GM18520 (cell line): ENCODE measurements around the gene NACAD.

Source experiments
- ATAC-seq: cut with Tn5 transposase; IDR thresholded peaks from one replicate; pipeline ENCODE4 v1.9.1; 2021; ENCODE audit not compliant: unreplicated experiment

The NACAD gene

GRCh38 chr7:45088821-45089340 lies at the start of gene NACAD:
Gene NACAD, minus strand, starts transcription at chr7:45088969. Its CDS starts 75 bp downstream, at chr7:45088894.
- no peak for ATAC-seq

- no peak for ATAC-seq
Measured at GRCh38 chr7:45136106-45137060, 47.6 kb upstream of the NACAD start.

GRCh38 chr7:45133877-45134276 lies 45.1 kb upstream of the NACAD start:
- ATAC-seq: no peak

- no peak for ATAC-seq
Measured at GRCh38 chr7:45133352-45133751, 44.6 kb upstream of the NACAD start.

GRCh38 chr7:45132708-45133320 lies 44.0 kb upstream of the NACAD start:
- ATAC-seq: no peak

- no peak for ATAC-seq
Measured at GRCh38 chr7:45131891-45132290, 43.1 kb upstream of the NACAD start.

GRCh38 chr7:45130910-45131309 lies 42.1 kb upstream of the NACAD start:
- no peak for ATAC-seq

GRCh38 chr7:45129906-45130305 lies 41.1 kb upstream of the NACAD start:
- no peak for ATAC-seq

- no peak for ATAC-seq
Measured at GRCh38 chr7:45129181-45129800, 40.5 kb upstream of the NACAD start.

GRCh38 chr7:45126920-45127319 lies 38.2 kb upstream of the NACAD start:
- ATAC-seq: no peak

GRCh38 chr7:45126201-45126600 lies 37.4 kb upstream of the NACAD start:
- ATAC-seq: no peak

GRCh38 chr7:45125193-45125904 lies 36.6 kb upstream of the NACAD start:
- ATAC-seq: no peak

GRCh38 chr7:45123913-45124710 lies 35.3 kb upstream of the NACAD start:
- no peak for ATAC-seq

- no peak for ATAC-seq
Measured at GRCh38 chr7:45122975-45123860, 34.4 kb upstream of the NACAD start.

GRCh38 chr7:45119550-45119949 lies 30.8 kb upstream of the NACAD start:
- no peak for ATAC-seq

GRCh38 chr7:45118889-45119331 lies 30.1 kb upstream of the NACAD start:
- ATAC-seq: no peak

GRCh38 chr7:45118292-45118691 lies 29.5 kb upstream of the NACAD start:
- no peak for ATAC-seq

- no peak for ATAC-seq
Measured at GRCh38 chr7:45117582-45117981, 28.8 kb upstream of the NACAD start.

GRCh38 chr7:45116048-45116447 lies 27.3 kb upstream of the NACAD start:
- ATAC-seq: no peak
